Esophagus squamous epithelium (tissue), 5 donors: ENCODE data around the gene MGAT5B. TPM values are rescaled to one million over a fixed set of nuclear protein-coding genes. Genes with fewer than 3 reads are reported as not detected.

ENCODE experiments used
- DNase-seq: peaks from one replicate; lab custom pipeline; 2025; lab: John Stamatoyannopoulos, UW
- H3K27ac ChIP-seq, 4 donors: fragments of 200-600 bp; sonication (generic); one replicate each; pipeline ENCODE4 v1.5.1; 2016 to 2019; ENCODE audit warnings: mild to moderate bottlenecking in 1 of 4
- H3K27me3 ChIP-seq, 4 donors: fragments of 200-600 bp; sonication (generic); 1 replicate in 3 of 4; 2 replicates in 1 of 4; pipeline versions ENCODE4 v1.5.1 to v1.6.0; 2017 to 2021; ENCODE audit warnings: antibody characterized with exemption in 1 of 4
- H3K36me3 ChIP-seq, 3 donors: fragments of 200-600 bp; sonication (generic); one replicate each; pipeline ENCODE4 v1.5.1; 2016 to 2019
- H3K4me1 ChIP-seq, 3 donors: fragments of 200-600 bp; sonication (generic); one replicate each; pipeline ENCODE4 v1.5.1; 2017 to 2019
- H3K4me3 ChIP-seq, 4 donors: fragments of 200-600 bp; sonication (generic); 1 replicate in 3 of 4; 2 replicates in 1 of 4; pipeline ENCODE4 v1.5.1; 2016 to 2019; ENCODE audit warnings: mild to moderate bottlenecking in 2 of 4, moderate library complexity in 1 of 4
- H3K9me3 ChIP-seq, 3 donors: fragments of 200-600 bp; sonication (generic); one replicate each; pipeline ENCODE4 v1.5.1; 2016 to 2019
- CTCF ChIP-seq, 6 experiments: fragments of 450-650 bp in 4 of 6; fragments of 200-600 bp in 2 of 6; sonication (generic) in 2 of 6; IDR thresholded peaks; one replicate each; pipeline ENCODE4 v1.5.1; 2016 to 2019; ENCODE audit warnings: antibody characterized with exemption in 6 of 6, mild to moderate bottlenecking in 4 of 6, moderate library complexity in 4 of 6
- POLR2A ChIP-seq, 4 donors: fragments of 450-650 bp; IDR thresholded peaks; one replicate each; pipeline ENCODE4 v1.6.1; 2017; ENCODE audit warnings: antibody characterized with exemption in 4 of 4, mild to moderate bottlenecking in 4 of 4, moderate library complexity in 3 of 4
- WGBS, 2 donors: methylation state at CpG; one replicate each; pipeline ENCODE4 v1.1.5; 2018; 5-methylcytosine and 5-hydroxymethylcytosine counted together
- intact Hi-C: fragments of 100-400 bp; cut with DNase I; formaldehyde crosslinking; loops from one replicate; pipeline ENCODE4 v1.15.0; 2022
- total RNA-seq, 4 donors: library from RNA; depleted of rRNA; stranded (reverse); fragments of >200 nt; gene quantifications; one replicate each; pipeline ENCODE4 v1.1.0, GENCODE V29; 2016
- donor health status: DM: yes; HTN: yes; CAD: no.

MGAT5B gene
- total RNA-seq, 4 donors from 2014 or later: 1.3 TPM; not detected in 3

GRCh38 chr17:76879254-76879653 is 11.1 kb downstream of the MGAT5B start:
- Histone ChIP-seq H3K27me3 (peaks cover 0 to 62% (median 0%) of the 10 kb centered on the region in 4 donors), H3K27ac (no peak overlapping the region), H3K36me3 (no peaks in the 10 kb centered on the region), H3K9me3 (no peaks in the 10 kb centered on the region), H3K4me1 (no peaks in the 10 kb centered on the region), H3K4me3 (no peak overlapping the region)
- intact Hi-C loops: no loop called here
- no peak for DNase-seq
- no peak for TF ChIP-seq CTCF (IDR thresholded peaks at IDR 0.05)
- no peak for TF ChIP-seq POLR2A (IDR thresholded peaks at IDR 0.05)
- WGBS, 2 donors: 88 to 90% methylated on average over 9 to 11 of the region's 14 CpGs

- intact Hi-C loops: no loop called here
- H3K27ac ChIP-seq: no peak overlapping the region
- no peak for TF ChIP-seq CTCF (IDR thresholded peaks at IDR 0.05)
- TF ChIP-seq POLR2A (IDR thresholded peaks at IDR 0.05): no peak
- no peak for DNase-seq
- 58 to 59% methylated on average over 10 of the region's 10 CpGs for WGBS, 2 donors
- H3K36me3 ChIP-seq: no peaks in the 10 kb centered on the region
- peaks cover 0 to 58% (median 0%) of the 10 kb centered on the region in 4 donors for H3K27me3 ChIP-seq
- H3K4me1 ChIP-seq: no peaks in the 10 kb centered on the region
- no peaks in the 10 kb centered on the region for H3K9me3 ChIP-seq
- no peak overlapping the region for H3K4me3 ChIP-seq
These were observed 11.5 kb downstream of the MGAT5B start for GRCh38 chr17:76879691-76880090.

- intact Hi-C loops: no loop called here
- TF ChIP-seq POLR2A (IDR thresholded peaks at IDR 0.05): no peak
- no peak for TF ChIP-seq CTCF (IDR thresholded peaks at IDR 0.05)
- no peak for DNase-seq
These were observed 12.1 kb downstream of the MGAT5B start for GRCh38 chr17:76880268-76880667.

GRCh38 chr17:76880971-76881370 is 12.8 kb downstream of the MGAT5B start:
- DNase-seq: no peak
- intact Hi-C loops: no loop called here
- Histone ChIP-seq H3K4me3 (no peak overlapping the region), H3K36me3 (no peaks in the 10 kb centered on the region), H3K27me3 (peaks cover 0 to 59% (median 0%) of the 10 kb centered on the region in 4 donors), H3K4me1 (no peaks in the 10 kb centered on the region), H3K27ac (no peak overlapping the region), H3K9me3 (no peaks in the 10 kb centered on the region)
- WGBS, 2 donors: 78 to 89% methylated on average over 9 to 11 of the region's 12 CpGs
- TF ChIP-seq POLR2A (IDR thresholded peaks at IDR 0.05): no peak
- TF ChIP-seq CTCF (IDR thresholded peaks at IDR 0.05): no peak

More at GRCh38 chr17:76880268-76880667, 12.1 kb downstream of the MGAT5B start:
- 16 to 39% methylated on average over 3 to 6 of the region's 10 CpGs for WGBS, 2 donors
- Histone ChIP-seq H3K4me3 (no peak overlapping the region), H3K27ac (no peak overlapping the region), H3K4me1 (no peaks in the 10 kb centered on the region), H3K9me3 (no peaks in the 10 kb centered on the region), H3K27me3 (peaks cover 0 to 58% (median 0%) of the 10 kb centered on the region in 4 donors), H3K36me3 (no peaks in the 10 kb centered on the region)

GRCh38 chr17:76881408-76881807 is 13.2 kb downstream of the MGAT5B start:
- H3K27ac ChIP-seq: no peak overlapping the region
- WGBS, 2 donors: 73 to 84% methylated on average over 4 to 6 of the region's 6 CpGs
- H3K27me3 ChIP-seq: peaks cover 0 to 60% (median 0%) of the 10 kb centered on the region in 4 donors
- H3K36me3 ChIP-seq: no peaks in the 10 kb centered on the region
- intact Hi-C loops: no loop called here
- no peaks in the 10 kb centered on the region for H3K9me3 ChIP-seq
- no peak overlapping the region for H3K4me3 ChIP-seq
- TF ChIP-seq CTCF (IDR thresholded peaks at IDR 0.05) (no peak), POLR2A (IDR thresholded peaks at IDR 0.05) (no peak)
- no peak for DNase-seq
- no peaks in the 10 kb centered on the region for H3K4me1 ChIP-seq
